Fibroblast of lung (primary cell): ENCODE results near the gene RNF31. TPM values are rescaled to one million over a fixed set of nuclear protein-coding genes. Genes with fewer than 3 reads are reported as not detected.

Experiments used
- DNase-seq, 2 donors: peaks; one replicate each; pipeline versions ENCODE4 v3.0.0 to v3.0.0-alpha.2; 2010; ENCODE audit warnings: low read depth in 2 of 2
- H2AFZ ChIP-seq: 2 replicates; pipeline ENCODE4 v1.5.1; 2012; ENCODE audit warnings: low read length, control low read depth, inconsistent platforms
- H3K27ac ChIP-seq: 2 replicates; pipeline ENCODE4 v1.5.1; 2011; ENCODE audit warnings: low read length, control low read depth; ENCODE audit not compliant: insufficient read depth
- H3K27me3 ChIP-seq: 2 replicates; pipeline ENCODE4 v1.5.1; 2011; ENCODE audit warnings: mild to moderate bottlenecking, low read length; ENCODE audit not compliant: control insufficient read depth, insufficient read depth
- H3K36me3 ChIP-seq: 2 replicates; pipeline ENCODE4 v1.5.1; 2011; ENCODE audit warnings: low read length; ENCODE audit not compliant: control insufficient read depth, insufficient read depth
- H3K4me1 ChIP-seq: 2 replicates; pipeline ENCODE4 v1.5.1; 2011; ENCODE audit warnings: low read length; ENCODE audit not compliant: control insufficient read depth, insufficient read depth; ENCODE audit errors: extremely low read depth
- H3K4me2 ChIP-seq: 2 replicates; pipeline ENCODE4 v1.5.1; 2011; ENCODE audit warnings: low read length, control low read depth; ENCODE audit not compliant: insufficient read depth; ENCODE audit errors: extremely low read depth
- H3K4me3 ChIP-seq, 4 experiments: fragments of 200-600 bp in 1 of 4; sonication (generic) in 1 of 4; replicated peaks in 1 of 4; 2 replicates each; pipeline ENCODE4 v1.5.1; 2011 to 2016; ENCODE audit warnings: low read length in 4 of 4, low read depth in 3 of 4, mild to moderate bottlenecking in 3 of 4, control low read depth in 2 of 4, inconsistent platforms in 1 of 4, mixed read lengths in 1 of 4; ENCODE audit not compliant: insufficient read depth in 1 of 4; ENCODE audit errors: control extremely low read depth in 1 of 4
- H3K79me2 ChIP-seq: 2 replicates; pipeline ENCODE4 v1.5.1; 2012; ENCODE audit warnings: mild to moderate bottlenecking, low read length, inconsistent platforms; ENCODE audit not compliant: control insufficient read depth, insufficient read depth
- H3K9ac ChIP-seq: 2 replicates; pipeline ENCODE4 v1.5.1; 2011; ENCODE audit warnings: mild to moderate bottlenecking, low read length, control low read depth; ENCODE audit not compliant: insufficient read depth
- H3K9me3 ChIP-seq: 2 replicates; pipeline ENCODE4 v1.5.1; 2012; ENCODE audit warnings: low read depth, low read length; ENCODE audit not compliant: control insufficient read depth, insufficient read depth
- H4K20me1 ChIP-seq: 2 replicates; pipeline ENCODE4 v1.5.1; 2011; ENCODE audit warnings: low read length; ENCODE audit not compliant: control insufficient read depth, insufficient read depth; ENCODE audit errors: extremely low read depth
- CTCF ChIP-seq, 2 donors: IDR thresholded peaks in 1 of 2; conservative IDR thresholded peaks in 1 of 2; 1 replicate in 1 of 2; 2 replicates in 1 of 2; pipeline ENCODE4 v1.5.1; 2011 to 2012; ENCODE audit warnings: low read length in 2 of 2, control low read depth in 1 of 2, inconsistent platforms in 1 of 2, low read depth in 1 of 2, mild to moderate bottlenecking in 1 of 2
- EZH2 ChIP-seq: IDR thresholded peaks from 2 replicates; pipeline ENCODE4 v1.5.1; 2012; ENCODE audit warnings: low read length, control low read depth, mild to moderate bottlenecking; ENCODE audit errors: missing control alignments
- polyA plus RNA-seq, 2 donors: library from polyadenylated mRNA; depleted of rRNA in 1 of 2; stranded (reverse) in 1 of 2; unstranded in 1 of 2; fragments of >200 nt; gene quantifications; 2 replicates each; pipeline ENCODE4 v1.2.1, GENCODE V29; 2011 to 2012; ENCODE audit warnings: missing spikeins in 1 of 2
- total RNA-seq: library from RNA; depleted of rRNA; stranded (reverse); fragments of >200 nt; gene quantifications from 2 replicates; pipeline ENCODE4 v1.2.1, GENCODE V29; 2014

Gene RNF31
- total and polyA plus RNA-seq, 2 donors (not counting 1 experiment from before 2014, with no cell fraction given): 9.2 to 25.4 TPM

DNA sequence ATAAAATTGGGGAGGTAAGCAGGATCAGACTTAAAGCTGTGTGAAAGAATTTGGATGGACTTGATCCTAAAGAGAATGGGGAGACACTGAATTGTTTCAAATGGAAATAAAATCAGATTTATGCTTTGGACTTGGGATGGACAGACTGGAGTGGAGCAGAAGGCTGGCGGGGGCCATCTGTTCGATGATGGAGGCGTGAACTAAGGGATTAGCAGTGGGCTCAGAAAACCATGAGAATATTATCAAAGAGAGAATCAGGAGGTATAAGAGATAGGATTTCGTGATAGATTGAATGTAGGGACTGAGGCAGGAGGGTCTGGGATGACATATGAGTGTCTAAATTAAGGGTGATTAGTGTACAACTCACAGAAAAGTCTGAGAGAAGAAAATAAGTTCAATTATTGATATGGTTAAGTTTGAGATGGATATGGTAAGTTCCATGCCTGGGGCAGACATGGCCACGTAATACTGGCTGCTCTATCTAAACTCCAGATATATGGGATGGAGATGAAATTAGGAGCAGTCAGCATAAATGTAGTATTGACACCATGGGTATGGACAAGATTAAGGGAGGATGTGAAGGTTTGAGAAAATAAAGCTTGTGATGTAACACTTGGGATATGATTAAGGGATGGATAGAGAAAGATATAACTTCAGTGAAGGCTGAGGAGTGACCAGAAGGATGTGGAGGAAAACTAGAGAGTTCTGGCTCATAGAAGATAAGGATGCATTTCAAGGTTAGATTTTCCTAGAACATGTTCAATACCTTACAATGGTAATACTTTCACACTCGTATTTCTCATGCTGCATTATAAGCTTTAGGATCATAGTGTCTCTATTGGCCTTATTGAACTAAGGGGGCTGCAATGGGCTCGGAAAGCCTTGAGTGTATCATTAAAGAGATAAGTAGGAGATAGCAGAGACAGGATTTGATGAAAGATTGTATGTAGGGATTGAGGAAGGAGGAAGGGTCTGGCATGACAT, 57.2 kb downstream of the RNF31 start:
- no peak for DNase-seq
- TF ChIP-seq CTCF (conservative IDR thresholded peaks at IDR 0.05 in 1 of 2, IDR thresholded peaks at IDR 0.05 in 1 of 2; ENCODE audit: low read depth in 1 of 2, low read length in 2 of 2) (no peak), EZH2 (no peak)

DNA sequence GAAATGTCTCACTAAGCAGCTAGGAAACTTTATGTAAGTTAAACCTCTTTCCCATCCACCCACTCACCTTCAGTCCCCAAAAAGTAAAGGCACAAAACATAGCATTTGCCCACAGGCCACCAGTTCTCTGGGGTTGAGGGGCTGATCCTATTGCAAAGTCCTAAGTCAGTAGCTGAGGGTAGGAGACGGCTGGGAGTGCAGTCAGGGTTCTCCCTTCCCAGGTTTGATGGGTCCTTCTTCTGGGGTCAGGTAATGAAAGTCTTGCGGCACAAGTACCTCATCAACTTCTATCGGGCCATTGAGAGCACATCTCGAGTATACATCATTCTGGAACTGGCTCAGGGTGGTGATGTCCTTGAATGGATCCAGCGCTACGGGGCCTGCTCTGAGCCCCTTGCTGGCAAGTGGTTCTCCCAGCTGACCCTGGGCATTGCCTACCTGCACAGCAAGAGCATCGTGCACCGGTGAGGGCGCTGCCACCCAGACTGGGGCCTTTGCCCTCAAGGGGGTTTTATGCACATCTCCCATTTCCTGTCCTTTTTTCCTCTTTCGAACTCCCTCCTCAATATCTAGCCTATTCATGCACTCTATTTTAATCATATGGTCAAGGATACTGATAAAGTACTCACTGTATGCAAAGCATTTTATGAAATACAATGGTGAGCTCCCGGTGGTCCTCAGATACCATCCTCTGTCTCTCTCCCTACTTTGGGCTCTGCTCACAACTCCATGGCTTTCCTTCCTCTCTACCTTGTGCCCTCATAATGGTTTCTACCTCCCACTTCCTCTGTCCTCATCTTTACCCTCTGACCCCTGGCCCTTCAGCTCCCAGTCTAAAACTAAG, 59.2 kb downstream of the RNF31 start:
- peaks cover 22% of the 10 kb centered on the region for H3K36me3 ChIP-seq
- H3K27ac ChIP-seq: no peak overlapping the region
- no peaks in the 10 kb centered on the region for H3K27me3 ChIP-seq

More for the DNA sequence above, 57.2 kb downstream of the RNF31 start:
- Histone ChIP-seq H2AFZ (no peak overlapping the region), H3K9ac (no peak overlapping the region), H3K27me3 (no peaks in the 10 kb centered on the region), H3K79me2 (no peaks in the 10 kb centered on the region), H3K9me3 (no peaks in the 10 kb centered on the region), H3K27ac (no peak overlapping the region), H3K4me2 (no peak overlapping the region), H3K36me3 (peaks cover 13% of the 10 kb centered on the region), H3K4me1 (no peaks in the 10 kb centered on the region), H4K20me1 (no peaks in the 10 kb centered on the region), H3K4me3 (no peak overlapping the region)

More for the DNA sequence above, 59.2 kb downstream of the RNF31 start:
- Histone ChIP-seq H3K9ac (no peak overlapping the region), H3K4me1 (no peaks in the 10 kb centered on the region), H3K4me3 (no peak overlapping the region), H3K79me2 (no peaks in the 10 kb centered on the region), H3K4me2 (no peak overlapping the region), H4K20me1 (no peaks in the 10 kb centered on the region), H2AFZ (no peak overlapping the region), H3K9me3 (no peaks in the 10 kb centered on the region)
- TF ChIP-seq EZH2 (no peak), CTCF (conservative IDR thresholded peaks at IDR 0.05 in 1 of 2, IDR thresholded peaks at IDR 0.05 in 1 of 2; ENCODE audit: low read depth in 1 of 2, low read length in 2 of 2) (no peak)
- no peak for DNase-seq
